H9 (cell line): Measurements from ENCODE around the gene MAP3K12. TPM values are rescaled to one million over a fixed set of nuclear protein-coding genes. Genes with fewer than 3 reads are reported as not detected.
A peak's percentile ranks its signal among the peaks of the same experiment; 100 is the strongest.

Source experiments
- DNase-seq: peaks from one replicate; pipeline ENCODE4 v3.0.0-alpha.2; 2017
- H2AFZ ChIP-seq: one replicate; pipeline ENCODE4 v1.6.1; 2013; ENCODE audit warnings: mild to moderate bottlenecking, low read length, control low read depth, moderate library complexity
- H2AK5ac ChIP-seq: 2 replicates; pipeline ENCODE4 v1.6.1; 2013; ENCODE audit warnings: low read length, control low read depth, mixed read lengths; ENCODE audit not compliant: insufficient read length
- H2BK120ac ChIP-seq: one replicate; pipeline ENCODE4 v1.6.1; 2013; ENCODE audit warnings: low read depth, mild to moderate bottlenecking, low read length, control low read depth, inconsistent platforms; ENCODE audit not compliant: poor library complexity, severe bottlenecking
- H2BK12ac ChIP-seq: 2 replicates; pipeline ENCODE4 v1.6.1; 2013; ENCODE audit warnings: low read length, control low read depth, mixed read lengths, low read depth; ENCODE audit not compliant: insufficient read length
- H2BK15ac ChIP-seq: 2 replicates; pipeline ENCODE4 v1.6.1; 2013; ENCODE audit warnings: low read depth, low read length, control low read depth
- H2BK20ac ChIP-seq: one replicate; pipeline ENCODE4 v1.6.1; 2013; ENCODE audit warnings: low read depth, mild to moderate bottlenecking, low read length, control low read depth, inconsistent platforms; ENCODE audit not compliant: poor library complexity, severe bottlenecking
- H2BK5ac ChIP-seq: 2 replicates; pipeline ENCODE4 v1.6.1; 2013; ENCODE audit warnings: low read length, control low read depth, mixed read lengths; ENCODE audit not compliant: insufficient read length
- H3K14ac ChIP-seq: 2 replicates; pipeline ENCODE4 v1.6.1; 2013; ENCODE audit warnings: low read length, control low read depth; ENCODE audit not compliant: insufficient read depth
- H3K18ac ChIP-seq: 2 replicates; pipeline ENCODE4 v1.6.1; 2013; ENCODE audit warnings: low read depth, mild to moderate bottlenecking, mixed read lengths, low read length, control low read depth; ENCODE audit not compliant: insufficient read length
- H3K23ac ChIP-seq: 2 replicates; pipeline ENCODE4 v1.6.1; 2013; ENCODE audit warnings: low read length, control low read depth, mixed read lengths, low read depth; ENCODE audit not compliant: insufficient read length
- H3K23me2 ChIP-seq: 2 replicates; pipeline ENCODE4 v1.6.1; 2013; ENCODE audit warnings: low read depth, mild to moderate bottlenecking, mixed read lengths, low read length, control low read depth; ENCODE audit not compliant: insufficient read length, poor library complexity, severe bottlenecking
- H3K27ac ChIP-seq: 2 replicates; pipeline ENCODE4 v1.5.1; 2013; ENCODE audit warnings: low read length, control low read depth, mixed read lengths, low read depth; ENCODE audit not compliant: insufficient read length
- H3K27me3 ChIP-seq: 2 replicates; pipeline ENCODE4 v1.6.1; 2013; ENCODE audit warnings: low read length, control low read depth, inconsistent platforms; ENCODE audit not compliant: insufficient read depth
- H3K4ac ChIP-seq: 2 replicates; pipeline ENCODE4 v1.6.1; 2013; ENCODE audit warnings: low read depth, mild to moderate bottlenecking, control low read depth, inconsistent platforms, low read length, moderate library complexity
- H3K4me1 ChIP-seq: 2 replicates; pipeline ENCODE4 v1.6.1; 2013; ENCODE audit warnings: low read length, control low read depth, inconsistent platforms; ENCODE audit not compliant: insufficient read depth
- H3K4me2 ChIP-seq: 2 replicates; pipeline ENCODE4 v1.6.1; 2013; ENCODE audit warnings: low read length, control low read depth, mixed read lengths; ENCODE audit not compliant: insufficient read length, insufficient read depth
- H3K56ac ChIP-seq: 2 replicates; pipeline ENCODE4 v1.6.1; 2013; ENCODE audit warnings: low read depth, mild to moderate bottlenecking, mixed read lengths, low read length, control low read depth; ENCODE audit not compliant: insufficient read length
- H3K79me1 ChIP-seq: 2 replicates; pipeline ENCODE4 v1.6.1; 2013; ENCODE audit warnings: low read depth, mild to moderate bottlenecking, moderate library complexity, low read length, control low read depth, inconsistent platforms; ENCODE audit not compliant: insufficient read depth, poor library complexity, severe bottlenecking
- H3K79me2 ChIP-seq: 2 replicates; pipeline ENCODE4 v1.6.1; 2013; ENCODE audit warnings: low read length, control low read depth, inconsistent platforms; ENCODE audit not compliant: insufficient read depth
- H3K9ac ChIP-seq: 2 replicates; pipeline ENCODE4 v1.6.1; 2013; ENCODE audit warnings: low read length, control low read depth, mixed read lengths; ENCODE audit not compliant: insufficient read length; ENCODE audit errors: extremely low read depth
- H3K9me3 ChIP-seq: one replicate; pipeline ENCODE4 v1.6.1; 2013; ENCODE audit warnings: low read depth, low read length, inconsistent platforms; ENCODE audit not compliant: control insufficient read depth
- H3T11ph ChIP-seq: one replicate; pipeline ENCODE4 v1.6.1; 2013; ENCODE audit warnings: mild to moderate bottlenecking, low read length, control low read depth, inconsistent platforms
- H4K20me1 ChIP-seq: one replicate; pipeline ENCODE4 v1.6.1; 2013; ENCODE audit not compliant: control insufficient read depth, insufficient read length, insufficient read depth
- H4K5ac ChIP-seq: 2 replicates; pipeline ENCODE4 v1.6.1; 2013; ENCODE audit warnings: low read depth, mild to moderate bottlenecking, mixed read lengths, low read length, control low read depth; ENCODE audit not compliant: insufficient read length
- H4K8ac ChIP-seq: replicated peaks from 2 replicates; pipeline ENCODE4 v1.6.1; 2013; ENCODE audit warnings: low read length, control low read depth, mixed read lengths, low read depth; ENCODE audit not compliant: insufficient read length
- H4K91ac ChIP-seq: 2 replicates; pipeline ENCODE4 v1.6.1; 2013; ENCODE audit warnings: low read depth, mild to moderate bottlenecking, moderate library complexity, mixed read lengths, low read length, control low read depth; ENCODE audit not compliant: insufficient read length
- H3K27ac Mint-ChIP-seq, 3 experiments: 2 replicates in 2 of 3; 3 replicates in 1 of 3; pipeline ENCODE4 v1.8.0; 2020 to 2021; ENCODE audit warnings: mixed read lengths in 3 of 3, mild to moderate bottlenecking in 1 of 3, moderate library complexity in 1 of 3
- H3K27me3 Mint-ChIP-seq: 2 replicates; pipeline ENCODE4 v1.8.0; 2021; ENCODE audit warnings: low read depth, mild to moderate bottlenecking, moderate library complexity, mixed read lengths
- H3K36me3 Mint-ChIP-seq, 3 experiments: 2 replicates in 2 of 3; 3 replicates in 1 of 3; pipeline ENCODE4 v1.8.0; 2020 to 2021; ENCODE audit warnings: low read depth in 3 of 3, mixed read lengths in 3 of 3; ENCODE audit not compliant: insufficient read depth in 1 of 3
- H3K4me1 Mint-ChIP-seq, 2 experiments: 2 replicates each; pipeline ENCODE4 v1.8.0; 2020; ENCODE audit warnings: mixed read lengths in 2 of 2
- H3K4me3 Mint-ChIP-seq, 2 experiments: 2 replicates in 1 of 2; 3 replicates in 1 of 2; pipeline ENCODE4 v1.8.0; 2020 to 2021; ENCODE audit warnings: mild to moderate bottlenecking in 2 of 2, mixed read lengths in 2 of 2, moderate library complexity in 1 of 2
- H3K9me3 Mint-ChIP-seq, 2 experiments: 2 replicates in 1 of 2; 3 replicates in 1 of 2; pipeline ENCODE4 v1.8.0; 2020; ENCODE audit warnings: mild to moderate bottlenecking in 2 of 2, mixed read lengths in 2 of 2, moderate library complexity in 1 of 2
- CTCF ChIP-seq: fragments of 200-600 bp; sonication (generic); conservative IDR thresholded peaks from 3 replicates; pipeline ENCODE4 v1.8.0; 2021; ENCODE audit warnings: antibody characterized with exemption, mild to moderate bottlenecking
- WGBS: extraction: QIAGEN DNeasy Blood & Tissue Kit; methylation state at CpG from one replicate; pipeline ENCODE4 v1.1.7; 2013; ENCODE audit warnings: missing lambda C conversion rate, low lambda C conversion rate, mixed read lengths; ENCODE audit not compliant: insufficient read length; ENCODE audit errors: extremely low coverage; 5-methylcytosine and 5-hydroxymethylcytosine counted together
- total RNA-seq: library from RNA; stranded (reverse); gene quantifications from 2 replicates; pipeline ENCODE4 v1.2.1, GENCODE V29; 2021

MAP3K12 gene
- total RNA-seq, 1 experiment from 2014 or later, result 22.3 TPM

DNA sequence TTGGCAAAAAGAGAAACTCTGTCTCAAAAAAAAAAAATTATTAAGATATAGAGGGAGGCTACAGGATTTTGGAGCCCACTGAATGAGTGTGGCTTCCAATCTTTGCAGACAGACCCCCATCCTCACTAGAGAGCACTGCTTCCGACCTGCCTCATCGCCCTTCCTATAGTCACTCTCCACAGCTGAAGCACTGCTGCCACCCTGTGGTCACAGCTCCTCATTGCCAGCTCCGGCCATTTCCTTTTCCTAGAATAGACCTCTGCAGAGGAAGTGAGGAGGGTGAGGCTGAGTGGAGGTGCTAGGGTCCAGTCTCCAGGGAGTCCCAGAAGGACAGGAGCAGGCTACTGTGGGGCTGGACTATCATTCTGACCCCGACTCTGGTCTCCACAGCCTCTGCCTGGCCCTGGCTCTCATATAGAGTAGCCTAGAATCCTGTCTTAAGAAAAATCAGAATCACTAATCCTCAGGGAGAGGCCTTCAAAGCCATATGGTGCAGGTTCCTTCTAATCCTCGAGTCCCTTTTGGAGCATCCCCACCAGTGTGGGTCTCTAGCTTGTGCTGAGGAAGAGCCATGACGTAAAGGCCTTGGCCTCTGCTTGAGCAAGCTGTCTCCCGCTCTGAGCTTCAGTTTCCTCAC is 9.4 kb upstream of the MAP3K12 start:
- no peak overlapping the region for H2BK20ac ChIP-seq
- H3K4me2 ChIP-seq, result no peak overlapping the region
- no peak overlapping the region for H2BK15ac ChIP-seq
- no peak overlapping the region for H3K56ac ChIP-seq
- H3K27ac ChIP-seq, result no peak overlapping the region
- H3K27me3 ChIP-seq, result no peaks in the 10 kb centered on the region
- H3T11ph ChIP-seq, result no peak overlapping the region
- H2BK5ac ChIP-seq, result no peak overlapping the region
- H3K4me1 Mint-ChIP-seq, result peaks cover 5 to 11% of the 10 kb centered on the region in 2 experiments; a peak in 3 of 4 replicates
- no peak overlapping the region for H4K5ac ChIP-seq
- no peak overlapping the region for H3K14ac ChIP-seq
- no peaks in the 10 kb centered on the region for H3K79me1 ChIP-seq
- no peak overlapping the region for H4K8ac ChIP-seq
- no peak overlapping the region for H3K4me3 Mint-ChIP-seq
- peak; percentile 94 for DNase-seq
- H3K9me3 ChIP-seq, result no peaks in the 10 kb centered on the region
- no peak overlapping the region for H3K9ac ChIP-seq
- H3K4ac ChIP-seq, result no peak overlapping the region
- H3K79me2 ChIP-seq, result no peaks in the 10 kb centered on the region
- peak; percentile 96 for TF ChIP-seq CTCF
- H2BK120ac ChIP-seq, result no peak overlapping the region
- H4K91ac ChIP-seq, result no peak overlapping the region
- H3K27ac Mint-ChIP-seq, result no peak overlapping the region; a peak in 1 of 7 replicates
- no peak overlapping the region for H3K23ac ChIP-seq
- no peak overlapping the region for H2AFZ ChIP-seq
- H3K27me3 Mint-ChIP-seq, result no peaks in the 10 kb centered on the region
- H3K18ac ChIP-seq, result no peak overlapping the region
- H2AK5ac ChIP-seq, result no peak overlapping the region
- no CpG with 5 or more reads among the region's 7 CpGs for WGBS
- H3K4me1 ChIP-seq, result no peaks in the 10 kb centered on the region
- H3K23me2 ChIP-seq, result no peaks in the 10 kb centered on the region
- peaks cover 19 to 31% (median 29%) of the 10 kb centered on the region in 3 experiments for H3K36me3 Mint-ChIP-seq
- H4K20me1 ChIP-seq, result no peaks in the 10 kb centered on the region
- no peak overlapping the region for H2BK12ac ChIP-seq
- H3K9me3 Mint-ChIP-seq, result no peaks in the 10 kb centered on the region
